Mesenteric fat pad (tissue), 1 donor: ENCODE measurements around the gene UBE3C. TPM values are rescaled to one million over a fixed set of nuclear protein-coding genes. Genes with fewer than 3 reads are reported as not detected.

Experiments used
- DNase-seq: peaks from one replicate; pipeline ENCODE4 v3.0.0-alpha.2; 2020; ENCODE audit warnings: low spot score
- total RNA-seq: library from RNA; stranded (reverse); fragmentation: NEBNext Ultra II Directional; extraction: Animal tissue kit (Norgen Biotek cat#: 25700); gene quantifications from one replicate; pipeline ENCODE4 v1.2.1, GENCODE V29; 2021
- donor health status: DM: yes; HTN: yes; CAD: no.

Gene UBE3C
- total RNA-seq, 1 donor from 2014 or later, result 75.3 TPM

DNA sequence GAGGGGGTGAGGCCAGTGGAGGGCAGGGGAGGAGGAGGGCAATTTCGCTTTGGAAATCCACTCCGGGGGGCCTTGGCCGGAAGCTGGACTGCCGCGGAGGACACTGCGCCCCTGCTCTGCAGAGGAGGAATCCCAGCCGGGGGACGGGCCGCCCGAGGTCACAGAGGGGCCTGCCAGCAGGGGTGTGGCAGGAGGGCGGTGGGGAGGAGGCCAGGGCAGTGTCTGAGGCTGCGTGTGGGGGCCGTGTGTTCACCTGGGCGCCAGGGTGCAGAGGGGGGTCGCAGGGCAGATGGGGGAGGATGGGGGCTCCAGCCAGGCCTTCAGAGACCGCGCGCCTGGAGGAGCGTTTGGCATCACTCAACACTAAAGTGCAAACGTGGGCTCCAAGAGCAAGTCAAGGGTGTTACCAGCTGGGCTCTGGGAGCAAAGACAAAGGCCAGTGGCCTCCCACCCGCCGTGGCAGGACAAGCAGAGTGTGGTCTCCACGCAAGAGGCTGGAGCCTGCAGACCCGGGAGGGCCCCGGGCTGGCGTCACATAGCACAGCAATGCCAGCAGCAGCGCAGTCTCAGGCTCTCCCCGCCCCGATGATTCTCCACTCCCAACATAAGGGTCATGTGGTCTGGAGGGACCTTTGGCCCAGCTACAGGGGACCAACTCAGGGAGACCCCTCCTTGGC, 152.8 kb downstream of the UBE3C start:
- no peak for DNase-seq

GRCh38 chr7:157292258-157292657, 153.5 kb downstream of the UBE3C start:
- DNase-seq, result no peak

DNA sequence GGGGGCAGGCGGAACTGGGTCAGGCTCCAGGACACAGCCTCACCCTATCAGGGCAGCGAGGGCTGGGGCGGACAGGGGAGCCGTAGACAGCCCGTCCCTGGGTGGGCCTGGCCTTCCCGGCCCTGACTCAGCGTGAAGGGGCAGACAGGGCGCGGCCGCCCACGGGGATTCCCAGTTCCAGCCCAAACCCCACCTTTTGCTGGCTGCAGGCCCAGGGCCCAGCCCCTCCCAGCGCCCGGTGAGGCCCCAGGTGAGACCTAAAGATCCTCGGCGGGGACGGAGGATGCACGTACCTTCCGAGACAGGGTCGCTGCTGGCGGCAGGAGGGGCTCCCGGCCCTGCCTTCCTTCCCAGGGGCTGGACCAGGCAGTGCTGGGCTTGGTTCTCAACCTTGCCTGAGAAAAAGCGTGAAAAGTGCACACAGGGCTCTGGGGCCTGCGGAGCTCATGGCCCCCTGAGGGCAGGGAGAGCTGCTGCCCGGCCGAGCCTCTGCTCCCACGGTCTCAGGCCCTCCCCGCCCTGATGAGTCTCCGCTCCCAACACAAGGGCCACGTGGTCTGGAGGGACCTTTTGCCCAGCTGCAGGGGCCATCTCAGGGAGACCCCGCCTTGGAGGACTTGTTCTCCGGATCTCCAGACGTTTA, 154.2 kb downstream of the UBE3C start:
- DNase-seq, result no peak

- no peak for DNase-seq
These were observed 154.7 kb downstream of the UBE3C start for GRCh38 chr7:157293413-157293788.

DNA sequence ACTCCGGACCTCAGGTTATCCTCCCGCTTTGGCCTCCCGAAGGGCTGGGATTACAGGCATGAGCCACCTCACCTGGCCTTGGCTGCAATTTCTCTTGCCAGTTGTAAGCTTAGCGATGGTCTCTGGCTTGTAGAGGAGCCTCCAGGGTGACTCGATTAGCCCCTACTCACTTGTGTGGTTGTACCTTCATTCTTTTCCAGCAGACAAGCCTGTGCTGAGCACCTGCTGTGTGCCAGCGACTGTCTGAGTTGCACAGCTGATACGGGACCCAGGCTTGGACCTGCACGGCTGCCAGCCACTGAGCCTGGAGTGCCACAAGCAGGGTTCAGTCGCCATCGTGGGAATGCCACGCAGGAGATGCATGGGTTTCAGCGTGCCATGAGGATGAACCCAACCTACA, 156.0 kb downstream of the UBE3C start:
- no peak for DNase-seq

- DNase-seq, result no peak
These were observed 156.6 kb downstream of the UBE3C start for GRCh38 chr7:157295338-157295737.

DNA sequence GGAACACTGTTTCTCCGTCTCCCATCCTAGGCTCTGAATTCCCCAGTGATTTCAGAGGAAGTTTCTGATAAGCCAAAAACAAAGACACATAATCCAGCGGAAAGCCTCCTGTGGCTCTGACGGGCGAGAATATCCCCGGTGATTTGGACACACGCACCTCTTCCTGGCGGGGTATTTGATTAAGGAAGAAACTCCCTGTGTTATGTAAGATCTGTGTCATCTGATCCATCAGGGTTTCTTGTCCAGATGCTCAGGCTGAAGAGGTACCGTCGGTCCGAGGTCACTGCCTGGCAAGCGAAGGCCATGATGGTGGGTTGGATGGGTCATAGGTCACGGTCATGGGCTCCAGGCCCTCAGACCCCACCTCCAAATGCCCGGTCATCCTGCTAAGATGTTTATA, 158.5 kb downstream of the UBE3C start:
- no peak for DNase-seq

- no peak for DNase-seq
These were observed 160.5 kb downstream of the UBE3C start for GRCh38 chr7:157299317-157299612.

DNA sequence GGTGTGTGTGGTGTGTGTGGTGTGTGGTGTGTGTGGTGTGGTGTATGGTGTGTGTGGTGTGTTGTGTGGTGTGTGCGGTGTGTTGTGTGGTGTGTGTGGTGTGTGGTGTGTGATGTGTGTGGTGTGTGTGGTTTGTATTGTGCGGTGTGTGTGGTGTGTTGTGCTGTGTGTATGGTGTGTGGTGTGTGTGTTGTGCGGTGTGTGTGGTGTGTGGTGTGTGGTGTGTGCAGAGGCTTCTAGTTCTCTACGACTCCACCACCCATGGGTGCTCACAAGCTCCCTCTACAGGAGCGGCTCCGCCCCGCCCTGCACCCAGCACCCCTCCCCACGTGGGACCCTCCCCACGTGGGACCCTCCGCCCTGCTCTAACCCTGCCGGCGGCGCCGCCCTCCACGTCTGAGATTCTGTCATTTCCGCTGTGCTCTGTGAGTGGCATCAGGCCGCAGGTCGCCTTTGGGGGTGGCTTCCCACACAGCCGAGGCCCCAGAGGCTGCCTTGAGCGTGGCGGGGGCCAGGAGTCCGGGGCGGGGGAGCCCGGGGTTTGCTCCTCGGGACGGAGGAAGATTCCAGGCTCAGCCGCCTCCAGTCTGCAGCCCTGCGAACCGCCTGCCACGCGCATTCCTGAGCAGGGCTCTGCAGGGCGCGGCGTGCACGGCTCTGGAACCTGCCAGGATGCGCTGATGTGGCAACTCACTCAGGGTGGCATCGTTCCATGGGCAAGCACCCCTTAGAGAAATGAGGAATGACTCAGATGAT, 161.1 kb downstream of the UBE3C start:
- no peak for DNase-seq

DNA sequence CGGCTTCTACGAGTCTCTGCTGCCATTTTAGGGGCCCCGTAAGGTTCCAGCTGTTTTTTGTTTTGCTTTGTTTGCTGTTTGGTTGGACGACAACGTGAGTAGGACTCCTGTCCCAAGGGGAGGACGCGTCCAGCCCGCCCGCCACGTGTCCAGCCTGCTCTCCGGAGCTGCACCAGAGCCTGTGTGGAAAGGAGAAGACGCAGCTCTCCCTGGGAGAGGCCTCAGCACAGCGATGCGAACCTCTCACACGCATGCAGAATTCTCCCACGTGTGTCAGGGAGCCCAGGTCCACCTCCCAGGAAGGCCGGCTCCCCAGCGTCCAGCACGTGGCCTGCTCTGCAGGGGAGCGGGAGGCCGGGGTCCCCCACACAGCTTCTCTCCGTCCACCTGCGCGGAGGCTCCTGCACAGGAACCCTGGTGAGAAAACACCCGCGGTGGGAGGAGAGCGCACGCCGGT, 161.7 kb downstream of the UBE3C start:
- DNase-seq, result no peak

GRCh38 chr7:157301610-157302120, 162.9 kb downstream of the UBE3C start:
- DNase-seq, result no peak

DNA sequence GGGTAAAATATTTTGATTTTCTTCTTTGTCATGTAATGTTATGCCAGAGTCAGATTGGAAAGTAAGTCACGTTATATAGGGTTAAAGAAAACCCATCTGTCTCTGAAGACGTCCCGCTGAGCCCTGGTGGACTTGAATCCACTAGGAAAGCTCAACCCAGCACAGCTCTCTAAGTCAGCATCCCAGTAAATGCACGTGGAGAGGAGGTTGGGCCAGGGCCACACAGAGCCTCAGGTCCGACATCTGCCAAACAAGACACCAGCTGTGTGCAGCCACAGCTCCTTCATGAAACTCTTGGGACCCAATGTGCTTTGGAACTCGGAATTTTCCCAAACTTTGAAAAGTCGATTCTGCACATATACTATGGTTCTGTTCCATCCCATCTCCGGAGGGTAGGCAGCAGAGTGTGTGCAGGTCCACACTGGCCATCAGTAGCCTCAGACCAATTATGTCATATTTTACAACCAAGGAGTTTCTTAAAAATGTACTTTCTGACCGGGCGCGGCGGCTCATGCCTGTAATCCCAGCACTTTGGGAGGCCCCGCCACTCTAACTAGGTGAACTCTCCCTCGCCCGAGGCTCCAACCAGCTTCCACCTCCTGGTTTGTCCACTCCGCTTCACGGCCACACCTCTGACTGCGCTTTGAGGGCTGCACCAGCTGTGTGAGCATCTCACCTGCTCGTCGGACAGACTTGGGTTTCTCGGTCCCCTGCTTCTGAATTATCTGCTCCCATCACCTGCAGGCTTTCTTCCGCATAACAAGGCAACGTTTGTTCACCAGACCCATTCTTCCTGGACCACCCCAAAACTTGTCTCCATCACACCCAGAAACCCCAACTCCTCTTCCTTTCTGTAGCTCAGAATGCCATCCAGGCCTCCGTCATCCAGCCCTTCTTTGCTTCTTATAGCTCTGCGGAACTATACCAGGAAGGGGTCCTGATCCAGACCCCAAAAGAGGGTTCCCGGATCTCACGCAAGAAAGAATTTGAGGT, 168.4 kb downstream of the UBE3C start:
- no peak for DNase-seq

DNA sequence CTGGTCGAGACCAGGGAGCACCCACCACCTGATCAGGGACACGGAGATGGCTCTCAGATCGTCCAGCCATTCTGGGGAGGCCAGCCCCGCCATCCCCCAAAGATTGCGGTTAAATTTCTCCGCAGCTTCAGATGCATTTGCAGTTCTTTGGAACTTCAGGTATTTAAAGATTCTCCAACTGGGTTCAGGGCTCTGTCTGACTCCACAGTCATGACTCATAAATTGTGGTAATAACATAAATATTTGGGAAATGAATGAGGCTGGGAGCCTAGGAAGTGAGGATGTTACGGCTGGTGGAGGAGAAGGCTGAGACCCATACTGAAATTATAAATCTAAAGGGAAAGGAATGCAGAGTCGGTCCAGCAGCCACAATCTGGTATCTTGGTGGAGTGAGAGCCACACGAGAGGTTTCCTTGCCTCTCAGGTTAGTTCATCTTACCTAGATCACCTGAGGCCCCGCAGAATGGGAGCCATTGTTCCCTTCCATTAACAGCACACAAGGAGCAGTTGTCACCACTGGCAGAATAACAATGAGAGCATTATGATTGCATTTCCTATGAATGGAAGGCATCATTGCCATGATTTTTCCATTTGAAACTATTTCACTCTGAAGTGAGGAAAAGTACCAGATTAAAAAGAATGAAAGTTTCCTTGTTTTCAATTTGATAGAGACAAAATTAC, 171.4 kb downstream of the UBE3C start:
- no peak for DNase-seq

DNA sequence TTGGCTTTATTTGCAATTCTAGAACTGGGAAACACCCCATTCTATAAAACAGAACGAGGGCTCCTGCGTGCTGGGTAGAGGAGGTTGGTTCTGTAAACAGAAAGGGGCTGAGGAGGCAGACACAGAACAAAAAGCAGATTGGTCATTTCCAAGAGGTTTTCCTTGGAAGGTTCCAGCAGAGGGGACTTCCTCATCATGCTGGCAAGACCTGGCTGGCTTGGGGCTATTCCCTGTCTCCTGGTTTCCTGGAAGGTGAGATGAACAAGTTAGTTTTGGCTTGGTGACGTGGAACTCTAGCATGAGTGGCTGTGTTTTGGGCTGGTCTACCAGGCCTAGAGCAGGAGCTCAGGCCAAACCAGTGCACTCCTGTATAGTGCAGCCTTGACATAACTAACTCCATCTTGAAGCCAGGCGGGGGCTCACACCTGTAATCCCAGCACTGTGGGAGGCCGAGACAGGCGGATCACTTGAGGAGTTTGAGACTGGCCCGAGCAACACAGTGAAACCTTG, 172.0 kb downstream of the UBE3C start:
- DNase-seq, result no peak

- no peak for DNase-seq
These were observed 174.2 kb downstream of the UBE3C start for GRCh38 chr7:157312941-157313340.

DNA sequence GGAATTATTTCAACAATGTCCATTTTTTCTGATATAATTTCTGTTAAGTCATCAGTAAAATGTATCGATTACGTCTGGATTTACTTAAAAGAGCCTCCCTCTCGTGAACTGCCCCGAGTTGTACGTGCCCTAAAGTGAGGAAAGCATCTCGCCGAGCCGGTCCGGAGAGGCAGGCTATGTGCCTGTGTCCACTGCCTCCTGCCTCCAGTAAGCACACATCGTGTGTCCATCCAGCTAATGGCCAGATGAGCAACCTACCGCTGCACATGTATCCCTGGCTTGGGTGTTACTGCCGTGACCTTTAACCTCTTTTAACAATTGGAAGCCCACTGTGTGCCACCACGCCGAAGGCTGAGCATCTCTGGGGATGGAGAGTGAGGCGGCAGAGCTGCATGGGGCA, 174.9 kb downstream of the UBE3C start:
- DNase-seq, result no peak

- DNase-seq, result no peak
These were observed 179.4 kb downstream of the UBE3C start for GRCh38 chr7:157318015-157318706.
